ENCODE data around the gene PRM3.

DNA sequence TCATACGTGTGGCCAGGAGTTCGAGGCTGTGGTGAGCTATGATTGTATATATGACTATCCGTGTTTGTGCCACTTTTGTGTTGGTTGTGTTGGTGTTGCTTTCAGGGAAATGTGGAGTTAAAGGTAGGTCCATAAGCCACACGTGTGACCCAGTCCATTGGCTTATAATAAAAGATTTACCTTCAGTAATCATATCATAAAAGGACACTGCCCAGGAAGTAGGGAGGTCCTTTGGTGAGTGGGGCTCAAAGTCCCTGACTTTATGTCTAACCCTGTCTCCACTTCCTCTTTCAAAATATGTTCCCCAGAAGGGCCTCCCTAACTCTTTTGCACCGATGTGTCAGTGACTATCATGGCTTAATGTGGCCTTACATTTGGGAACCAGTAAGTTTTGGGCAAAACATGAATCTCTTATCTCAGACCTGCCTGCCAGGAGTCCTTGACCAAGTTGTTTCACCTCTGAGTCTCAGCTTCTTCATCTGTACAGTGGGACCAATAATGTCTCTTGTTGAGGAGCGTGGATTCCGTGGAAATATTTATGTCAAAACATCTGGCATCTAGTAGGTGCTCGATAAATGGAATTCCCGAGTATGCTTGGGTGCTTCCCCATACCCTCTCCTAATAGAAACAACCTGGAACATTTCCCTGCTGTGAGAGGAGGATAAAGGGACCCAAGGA is 9.1 kb downstream of the PRM3 start:
- TF ChIP-seq, protein P1, sequence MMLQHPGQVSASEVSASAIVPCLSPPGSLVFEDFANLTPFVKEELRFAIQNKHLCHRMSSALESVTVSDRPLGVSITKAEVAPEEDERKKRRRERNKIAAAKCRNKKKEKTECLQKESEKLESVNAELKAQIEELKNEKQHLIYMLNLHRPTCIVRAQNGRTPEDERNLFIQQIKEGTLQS (IDR thresholded peaks at IDR 0.05; ENCODE audit: insufficient read depth, low read depth, low read length): no peak
- TF ChIP-seq POLR2A (IDR thresholded peaks at IDR 0.05; ENCODE audit: control extremely low read depth in 1 of 2, low read depth in 2 of 2, low read length in 2 of 2): no peak
- no peak for TF ChIP-seq ZNF274 (IDR thresholded peaks at IDR 0.05; ENCODE audit: borderline replicate concordance, extremely low read depth, low read length)
- TF ChIP-seq EGR1 (IDR thresholded peaks at IDR 0.05; ENCODE audit: borderline replicate concordance, low read depth, low read length): no peak
- no peak for TF ChIP-seq TCF12 (IDR thresholded peaks at IDR 0.05; ENCODE audit: low read depth, low read length)
- no peak for TF ChIP-seq SP1 (IDR thresholded peaks at IDR 0.05; ENCODE audit: low read depth, low read length)
- TF ChIP-seq, protein P2, sequence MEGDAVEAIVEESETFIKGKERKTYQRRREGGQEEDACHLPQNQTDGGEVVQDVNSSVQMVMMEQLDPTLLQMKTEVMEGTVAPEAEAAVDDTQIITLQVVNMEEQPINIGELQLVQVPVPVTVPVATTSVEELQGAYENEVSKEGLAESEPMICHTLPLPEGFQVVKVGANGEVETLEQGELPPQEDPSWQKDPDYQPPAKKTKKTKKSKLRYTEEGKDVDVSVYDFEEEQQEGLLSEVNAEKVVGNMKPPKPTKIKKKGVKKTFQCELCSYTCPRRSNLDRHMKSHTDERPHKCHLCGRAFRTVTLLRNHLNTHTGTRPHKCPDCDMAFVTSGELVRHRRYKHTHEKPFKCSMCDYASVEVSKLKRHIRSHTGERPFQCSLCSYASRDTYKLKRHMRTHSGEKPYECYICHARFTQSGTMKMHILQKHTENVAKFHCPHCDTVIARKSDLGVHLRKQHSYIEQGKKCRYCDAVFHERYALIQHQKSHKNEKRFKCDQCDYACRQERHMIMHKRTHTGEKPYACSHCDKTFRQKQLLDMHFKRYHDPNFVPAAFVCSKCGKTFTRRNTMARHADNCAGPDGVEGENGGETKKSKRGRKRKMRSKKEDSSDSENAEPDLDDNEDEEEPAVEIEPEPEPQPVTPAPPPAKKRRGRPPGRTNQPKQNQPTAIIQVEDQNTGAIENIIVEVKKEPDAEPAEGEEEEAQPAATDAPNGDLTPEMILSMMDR (IDR thresholded peaks at IDR 0.05; ENCODE audit: control extremely low read depth in 1 of 3, insufficient read depth in 1 of 3, low read depth in 1 of 3, low read length in 3 of 3): no peak
- TF ChIP-seq YY1 (IDR thresholded peaks at IDR 0.05; ENCODE audit: low read depth, low read length): no peak
- TF ChIP-seq RXRA (IDR thresholded peaks at IDR 0.05; ENCODE audit: insufficient read depth, low read depth, low read length): no peak
- TF ChIP-seq, protein P3, sequence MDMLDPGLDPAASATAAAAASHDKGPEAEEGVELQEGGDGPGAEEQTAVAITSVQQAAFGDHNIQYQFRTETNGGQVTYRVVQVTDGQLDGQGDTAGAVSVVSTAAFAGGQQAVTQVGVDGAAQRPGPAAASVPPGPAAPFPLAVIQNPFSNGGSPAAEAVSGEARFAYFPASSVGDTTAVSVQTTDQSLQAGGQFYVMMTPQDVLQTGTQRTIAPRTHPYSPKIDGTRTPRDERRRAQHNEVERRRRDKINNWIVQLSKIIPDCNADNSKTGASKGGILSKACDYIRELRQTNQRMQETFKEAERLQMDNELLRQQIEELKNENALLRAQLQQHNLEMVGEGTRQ (IDR thresholded peaks at IDR 0.05; ENCODE audit: low read length): no peak
- no peak for TF ChIP-seq TAF1 (IDR thresholded peaks at IDR 0.05; ENCODE audit: low read depth, low read length)
- no peak for TF ChIP-seq RAD21 (IDR thresholded peaks at IDR 0.05 in 1 of 2, conservative IDR thresholded peaks at IDR 0.05 in 1 of 2; ENCODE audit: low read depth in 2 of 2, low read length in 2 of 2)
